Sigmoid colon (tissue), 7 donors: ENCODE data around the gene THRSP. TPM values are rescaled to one million over a fixed set of nuclear protein-coding genes. Genes with fewer than 3 reads are reported as not detected.
"Not testable (repeated sequence)": the region's sequence is repeated elsewhere in the genome, so short reads cannot be mapped to it uniquely, and the experiment has no call there.

Experiments
- DNase-seq: peaks from one replicate; pipeline ENCODE4 v3.0.0-alpha.2; 2019
- H3K27ac ChIP-seq, 4 donors: fragments of 200-600 bp; sonication (generic); one replicate each; pipeline ENCODE4 v1.5.1; 2016 to 2019; ENCODE audit warnings: mild to moderate bottlenecking in 1 of 4
- H3K27me3 ChIP-seq, 3 donors: fragments of 200-600 bp; sonication (generic); one replicate each; pipeline ENCODE4 v1.5.1; 2019; ENCODE audit warnings: mild to moderate bottlenecking in 1 of 3
- H3K36me3 ChIP-seq, 4 donors: fragments of 200-600 bp; sonication (generic); one replicate each; pipeline ENCODE4 v1.5.1; 2016 to 2019
- H3K4me1 ChIP-seq, 4 donors: fragments of 200-600 bp; sonication (generic); one replicate each; pipeline ENCODE4 v1.5.1; 2017 to 2019
- H3K4me3 ChIP-seq, 4 donors: fragments of 200-600 bp; sonication (generic); one replicate each; pipeline ENCODE4 v1.5.1; 2017 to 2019; ENCODE audit warnings: mild to moderate bottlenecking in 2 of 4, moderate library complexity in 1 of 4
- H3K9me3 ChIP-seq, 4 donors: fragments of 200-600 bp in 3 of 4; sonication (generic) in 3 of 4; one replicate each; pipeline versions ENCODE4 v1.5.1 to v1.6.1; 2013 to 2019
- EP300 ChIP-seq, 4 donors: sonication (generic); formaldehyde crosslinking; IDR thresholded peaks; one replicate each; pipeline ENCODE4 v1.6.1; 2017; ENCODE audit warnings: antibody characterized with exemption in 4 of 4
- POLR2A ChIP-seq, 2 donors: fragments of 450-650 bp; IDR thresholded peaks; one replicate each; pipeline ENCODE4 v1.6.1; 2016; ENCODE audit warnings: antibody characterized with exemption in 2 of 2, mild to moderate bottlenecking in 2 of 2, moderate library complexity in 2 of 2
- POLR2AphosphoS5 ChIP-seq, 4 donors: sonication (generic); formaldehyde crosslinking; IDR thresholded peaks; one replicate each; pipeline ENCODE4 v1.6.1; 2017; ENCODE audit warnings: antibody characterized with exemption in 4 of 4
- WGBS, 2 donors: extraction: QIAGEN DNeasy Blood & Tissue Kit; methylation state at CpG; one replicate each; pipeline ENCODE4 v1.1.7; 2013; 5-methylcytosine and 5-hydroxymethylcytosine counted together
- intact Hi-C: fragments of 100-400 bp; cut with DNase I; formaldehyde crosslinking; loops from one replicate; pipeline ENCODE4 v1.15.1; 2023
- polyA plus RNA-seq, 3 donors: library from polyadenylated mRNA; stranded (reverse); fragments of 200-250 nt; gene quantifications; one replicate each; pipeline ENCODE4 v1.2.3, GENCODE V29; 2013
- total RNA-seq, 4 donors: library from RNA; depleted of rRNA; stranded (reverse); fragments of >200 nt; gene quantifications; one replicate each; pipeline ENCODE4 v1.1.0, GENCODE V29; 2016
- TF ChIP-seq, protein P1 (sequence below), 4 experiments: fragments of 450-650 bp in 3 of 4; fragments of 200-600 bp in 1 of 4; IDR thresholded peaks; one replicate each; pipeline ENCODE4 v1.5.1; 2016 to 2019; ENCODE audit warnings: antibody characterized with exemption in 4 of 4, mild to moderate bottlenecking in 3 of 4, moderate library complexity in 2 of 4
- donor health status: healthy with polysubstance abuse.
- donor health status: Bipolar disorder and iron deficiency.
- donor health status: healthy.

The THRSP gene
- total and polyA plus RNA-seq, 7 donors, result 1.8 to 3.4 TPM; not detected in 5

DNA sequence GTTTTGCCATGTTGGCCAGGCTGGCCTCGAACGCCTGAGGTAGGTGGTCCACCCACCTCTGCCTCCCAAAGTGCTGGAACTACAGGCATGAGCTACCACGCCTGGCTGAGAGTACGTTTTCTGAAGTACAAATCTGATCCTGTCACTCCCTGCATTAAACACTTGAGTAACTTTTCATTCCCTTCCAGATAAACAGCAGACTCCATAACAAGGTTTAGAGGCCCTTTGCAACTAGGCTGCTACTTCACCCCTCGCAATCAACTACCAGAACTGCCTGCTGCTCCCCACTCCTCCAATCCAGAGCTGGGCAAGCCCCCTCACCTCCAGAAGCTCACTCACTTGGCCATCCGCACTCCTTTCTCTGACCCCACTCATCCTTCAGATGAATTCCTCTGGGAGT is 42.0 kb upstream of the THRSP start:
- TF ChIP-seq, protein P1, sequence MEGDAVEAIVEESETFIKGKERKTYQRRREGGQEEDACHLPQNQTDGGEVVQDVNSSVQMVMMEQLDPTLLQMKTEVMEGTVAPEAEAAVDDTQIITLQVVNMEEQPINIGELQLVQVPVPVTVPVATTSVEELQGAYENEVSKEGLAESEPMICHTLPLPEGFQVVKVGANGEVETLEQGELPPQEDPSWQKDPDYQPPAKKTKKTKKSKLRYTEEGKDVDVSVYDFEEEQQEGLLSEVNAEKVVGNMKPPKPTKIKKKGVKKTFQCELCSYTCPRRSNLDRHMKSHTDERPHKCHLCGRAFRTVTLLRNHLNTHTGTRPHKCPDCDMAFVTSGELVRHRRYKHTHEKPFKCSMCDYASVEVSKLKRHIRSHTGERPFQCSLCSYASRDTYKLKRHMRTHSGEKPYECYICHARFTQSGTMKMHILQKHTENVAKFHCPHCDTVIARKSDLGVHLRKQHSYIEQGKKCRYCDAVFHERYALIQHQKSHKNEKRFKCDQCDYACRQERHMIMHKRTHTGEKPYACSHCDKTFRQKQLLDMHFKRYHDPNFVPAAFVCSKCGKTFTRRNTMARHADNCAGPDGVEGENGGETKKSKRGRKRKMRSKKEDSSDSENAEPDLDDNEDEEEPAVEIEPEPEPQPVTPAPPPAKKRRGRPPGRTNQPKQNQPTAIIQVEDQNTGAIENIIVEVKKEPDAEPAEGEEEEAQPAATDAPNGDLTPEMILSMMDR (IDR thresholded peaks at IDR 0.05), result no peak
- no peak for TF ChIP-seq POLR2AphosphoS5 (IDR thresholded peaks at IDR 0.05)
- Histone ChIP-seq H3K27me3 (peaks cover 0 to 7% (median 0%) of the 10 kb centered on the region in 3 donors), H3K4me3 (no peak overlapping the region), H3K9me3 (no peaks in the 10 kb centered on the region), H3K36me3 (peaks cover 0 to 5% (median 0%) of the 10 kb centered on the region in 4 donors), H3K4me1 (peaks cover 0 to 7% (median 5%) of the 10 kb centered on the region in 4 donors), H3K27ac (peak overlapping the region in 1 of 4 donors; percentile 63)
- intact Hi-C loops, result no loop called here
- no peak for DNase-seq
- 72 to 87% methylated on average over 6 of the region's 6 CpGs for WGBS, 2 donors

DNA sequence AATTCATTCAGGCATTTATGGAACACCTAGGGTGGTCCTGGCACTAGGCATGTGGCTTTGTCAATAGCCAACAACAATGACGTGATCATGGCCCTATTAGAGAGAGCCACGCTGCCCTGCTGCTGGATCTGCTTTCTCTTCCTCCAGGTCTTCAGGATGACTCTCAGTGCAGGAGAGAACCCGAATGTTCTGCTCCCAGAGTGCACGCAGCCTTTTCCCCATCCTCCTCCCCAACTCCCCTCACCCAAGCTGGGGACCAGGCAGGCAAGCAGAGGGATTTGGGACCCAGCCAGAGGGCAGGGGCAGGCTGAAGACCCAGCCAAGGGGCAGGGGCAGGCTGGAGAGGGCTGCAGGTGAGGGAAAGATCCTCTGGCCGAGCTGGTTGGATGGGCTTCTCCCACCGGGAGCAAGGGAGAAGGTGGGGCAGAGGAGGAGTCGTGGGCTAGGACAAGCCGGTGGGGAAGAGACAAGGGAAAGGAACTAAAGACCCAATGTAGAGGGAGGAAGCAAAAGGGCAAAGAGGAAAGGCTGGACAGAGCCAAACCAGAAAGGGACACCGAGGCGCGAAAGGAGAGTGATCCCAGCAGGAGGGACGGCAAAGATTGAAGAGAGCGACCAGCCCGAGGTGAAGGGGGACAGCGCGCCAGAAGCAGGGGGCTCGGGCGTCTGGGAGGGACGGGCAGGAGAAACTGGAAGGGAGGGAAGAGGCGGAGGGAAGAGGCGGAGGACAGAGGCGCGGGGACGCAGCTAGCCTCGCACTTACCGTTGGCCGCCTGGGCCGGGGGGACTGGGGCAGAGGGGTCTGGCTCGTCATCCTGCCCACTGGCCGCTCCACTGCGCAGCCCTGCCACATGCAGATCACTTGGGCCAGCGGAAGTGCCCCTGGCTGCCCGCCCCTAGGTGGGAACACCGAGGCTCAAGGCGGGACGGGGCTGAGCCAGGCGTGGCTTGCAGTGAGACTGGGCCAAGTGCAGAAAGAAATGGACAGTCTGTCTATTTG is 41.0 kb upstream of the THRSP start, which contains the start of gene KCTD14:
Gene KCTD14, minus strand, starts transcription at position 880 of the 1,000 bp plus-strand sequence. Its CDS starts 27 bp downstream, at position 853.
- intact Hi-C loops, result no loop called here
- peaks cover 0 to 7% (median 5%) of the 10 kb centered on the region in 4 donors for H3K4me1 ChIP-seq
- no peaks in the 10 kb centered on the region for H3K9me3 ChIP-seq
- TF ChIP-seq POLR2AphosphoS5 (IDR thresholded peaks at IDR 0.05) (peak in 1 of 4 donors; percentile 47), EP300 (IDR thresholded peaks at IDR 0.05) (no peak)
- H3K36me3 ChIP-seq, result no peaks in the 10 kb centered on the region
- peak; percentile 66 for DNase-seq
- WGBS, 2 donors, result 4 to 15% methylated on average over 37 of the region's 37 CpGs
- peaks cover 0 to 7% (median 0%) of the 10 kb centered on the region in 3 donors for H3K27me3 ChIP-seq
- peak within 1 kb of the TSS; percentile 31 to 63 (median 52) for H3K27ac ChIP-seq
- H3K4me3 ChIP-seq, result peak within 1 kb of the TSS; percentile 32 to 55 (median 49)

DNA sequence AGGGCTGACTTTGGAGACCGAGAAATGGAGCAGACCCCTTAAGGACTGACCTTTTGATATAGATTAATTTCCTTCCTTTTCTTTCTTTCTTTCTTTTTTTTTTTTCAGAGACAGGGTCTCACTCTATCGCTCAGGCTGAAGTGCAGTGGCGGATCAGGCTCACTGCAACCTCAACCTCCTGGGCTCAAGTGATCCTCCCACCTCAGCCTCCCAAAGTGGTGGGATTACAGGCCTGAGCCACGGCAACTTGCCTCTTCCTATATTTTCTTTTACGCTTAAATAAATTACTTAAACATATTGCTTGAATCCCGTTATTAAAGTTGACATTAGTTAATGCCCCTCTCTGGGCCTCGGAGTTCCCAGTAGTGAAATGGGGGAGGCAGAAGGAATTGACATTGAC is 40.2 kb upstream of the THRSP start:
- no peak for TF ChIP-seq POLR2AphosphoS5 (IDR thresholded peaks at IDR 0.05)
- no peak for TF ChIP-seq EP300 (IDR thresholded peaks at IDR 0.05)
- TF ChIP-seq POLR2A (IDR thresholded peaks at IDR 0.05), result no peak
- TF ChIP-seq, protein P1 (IDR thresholded peaks at IDR 0.05), result no peak
- Histone ChIP-seq H3K27me3 (peaks cover 0 to 7% (median 0%) of the 10 kb centered on the region in 3 donors), H3K4me3 (peak overlapping the region; percentile 32 to 55 (median 49)), H3K4me1 (peaks cover 0 to 7% (median 5%) of the 10 kb centered on the region in 4 donors), H3K9me3 (no peaks in the 10 kb centered on the region), H3K36me3 (no peaks in the 10 kb centered on the region), H3K27ac (peak overlapping the region in 1 of 4 donors; percentile 63)
- intact Hi-C loops, result no loop called here
- 52 to 80% methylated on average over 7 of the region's 7 CpGs for WGBS, 2 donors
- no peak for DNase-seq

DNA sequence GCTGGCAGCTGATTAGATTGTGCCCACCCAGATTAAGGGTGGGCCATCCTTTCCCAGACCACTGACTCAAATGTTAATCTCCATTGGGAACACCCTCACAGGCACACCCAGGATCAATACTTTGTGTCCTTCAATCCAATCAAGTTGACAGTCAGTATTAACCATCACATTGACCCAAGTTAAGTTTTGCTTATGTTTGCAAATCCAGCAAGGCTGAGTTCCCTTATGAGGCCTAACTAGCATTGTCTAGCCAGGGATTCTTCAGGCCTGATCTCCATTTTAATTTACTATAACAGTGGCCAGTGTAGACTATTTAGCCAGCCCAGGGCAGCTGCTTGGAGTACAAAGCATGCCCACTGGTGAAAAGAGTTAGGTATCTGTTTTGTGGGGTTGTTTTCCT is 38.3 kb upstream of the THRSP start:
- peaks cover 0 to 10% (median 8%) of the 10 kb centered on the region in 4 donors for H3K4me1 ChIP-seq
- peaks cover 0 to 7% (median 0%) of the 10 kb centered on the region in 3 donors for H3K27me3 ChIP-seq
- no peak for DNase-seq
- no peak overlapping the region for H3K27ac ChIP-seq
- H3K36me3 ChIP-seq, result no peaks in the 10 kb centered on the region
- no peak for TF ChIP-seq EP300 (IDR thresholded peaks at IDR 0.05)
- TF ChIP-seq POLR2A (IDR thresholded peaks at IDR 0.05), result no peak
- H3K9me3 ChIP-seq, result no peaks in the 10 kb centered on the region
- H3K4me3 ChIP-seq, result no peak overlapping the region
- intact Hi-C loops, result no loop called here

DNA sequence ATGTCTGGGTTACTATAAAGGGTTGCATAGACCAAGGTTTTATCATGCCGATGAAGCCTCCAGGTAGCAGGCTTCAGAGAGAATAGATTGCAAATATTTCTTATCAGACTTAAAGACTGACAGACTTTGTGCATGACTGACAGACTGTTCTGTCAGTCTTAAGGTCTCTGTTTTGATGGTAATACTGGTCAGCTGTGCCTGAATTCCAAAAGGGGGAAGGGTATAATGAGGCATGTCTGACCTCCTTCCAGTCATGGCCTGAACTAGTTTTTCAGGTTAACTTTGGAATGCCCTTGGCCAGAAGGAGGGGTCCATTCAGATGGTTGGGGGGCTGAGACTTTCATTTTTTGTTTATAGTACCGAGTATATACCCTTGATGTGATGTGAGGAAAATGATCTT is 35.9 kb upstream of the THRSP start:
- TF ChIP-seq, protein P1 (IDR thresholded peaks at IDR 0.05), result no peak
- no peak for TF ChIP-seq POLR2A (IDR thresholded peaks at IDR 0.05)
- no peak for TF ChIP-seq EP300 (IDR thresholded peaks at IDR 0.05)
- no peak for TF ChIP-seq POLR2AphosphoS5 (IDR thresholded peaks at IDR 0.05)
- H3K4me3 ChIP-seq, result no peak overlapping the region
- H3K9me3 ChIP-seq, result no peaks in the 10 kb centered on the region
- no peaks in the 10 kb centered on the region for H3K36me3 ChIP-seq
- H3K27me3 ChIP-seq, result peaks cover 0 to 3% (median 0%) of the 10 kb centered on the region in 3 donors
- H3K27ac ChIP-seq, result no peak overlapping the region
- peaks cover 0 to 30% (median 20%) of the 10 kb centered on the region in 4 donors for H3K4me1 ChIP-seq
- 93 to 96% methylated on average over 2 of the region's 2 CpGs for WGBS, 2 donors
- intact Hi-C loops, result no loop called here
- no peak for DNase-seq

DNA sequence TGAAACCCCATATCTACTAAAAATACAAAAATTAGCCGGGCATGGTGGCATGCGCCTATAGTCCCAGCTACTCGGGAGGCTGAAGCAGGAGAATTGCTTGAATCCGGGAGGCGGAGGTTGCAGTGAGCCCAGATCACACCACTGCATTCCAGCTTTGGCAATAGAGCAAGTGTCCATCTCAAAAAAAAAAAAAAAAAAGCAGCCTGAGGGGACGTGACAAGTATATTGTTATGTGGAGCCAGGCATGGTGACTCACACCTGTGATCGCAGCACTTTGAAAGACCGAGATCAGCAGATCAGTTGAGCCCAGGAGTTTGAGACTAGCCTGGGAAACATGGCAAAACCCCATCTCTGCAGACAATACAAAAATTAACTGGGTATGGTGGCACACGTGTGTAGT is 35.2 kb upstream of the THRSP start:
- WGBS, 2 donors, result 65 to 91% methylated on average over 9 of the region's 9 CpGs
- H3K4me3 ChIP-seq, H3K27me3 ChIP-seq, H3K9me3 ChIP-seq, DNase-seq, H3K36me3 ChIP-seq, intact Hi-C loops, H3K27ac ChIP-seq: not testable (repeated sequence)
- H3K4me1 ChIP-seq, result peaks cover 0 to 25% (median 16%) of the 10 kb centered on the region in 4 donors
